Thyroid gland (tissue), 4 donors: ENCODE data around the gene USP5.

Experiments used
- CTCF ChIP-seq, 6 experiments: fragments of 200-600 bp in 3 of 6; fragments of 450-650 bp in 3 of 6; sonication (generic) in 3 of 6; IDR thresholded peaks; one replicate each; pipeline ENCODE4 v1.5.1; 2016 to 2019; ENCODE audit warnings: antibody characterized with exemption in 6 of 6, mild to moderate bottlenecking in 2 of 6, inconsistent platforms in 1 of 6, moderate library complexity in 1 of 6
- POLR2A ChIP-seq, 2 donors: fragments of 450-650 bp; IDR thresholded peaks; one replicate each; pipeline ENCODE4 v1.6.1; 2017; ENCODE audit warnings: antibody characterized with exemption in 2 of 2, mild to moderate bottlenecking in 2 of 2, moderate library complexity in 1 of 2

- no peak for TF ChIP-seq POLR2A (IDR thresholded peaks at IDR 0.05)
- TF ChIP-seq CTCF (IDR thresholded peaks at IDR 0.05), result no peak
Measured at GRCh38 chr12:6817098-6817497, 34.9 kb upstream of the USP5 start.
